Endothelial cell of umbilical vein (primary cell): ENCODE measurements around the gene POU2AF3. TPM values are rescaled to one million over a fixed set of nuclear protein-coding genes. Genes with fewer than 3 reads are reported as not detected.

ENCODE experiments used
- BruUV-seq: library from RNA; stranded (reverse); fragments of 400-500 nt; replicated peaks from 2 replicates; lab custom pipeline; 2021; lab: Mats Ljungman, UMichigan
- CTCF ChIA-PET: fragments of 300-600, 350-600 bp; sonication (Branson Sonifier 250); formaldehyde crosslinking; loops from one replicate; lab custom pipeline; 2021; ENCODE audit warnings: antibody characterized with exemption, inconsistent platforms; lab: Charles Lee
- POLR2A ChIA-PET: fragments of 300-600, 350-600 bp; sonication (Branson Sonifier 250); formaldehyde crosslinking; loops from one replicate; lab custom pipeline; 2021; ENCODE audit warnings: antibody characterized with exemption, inconsistent platforms; lab: Charles Lee
- DNase-seq: peaks from one replicate; pipeline ENCODE4 v3.0.0-alpha.2; 2011; ENCODE audit warnings: low read depth, low spot score
- FAIRE-seq: peaks from 2 replicates; lab custom pipeline; 2011; peaks lifted over from hg19 to GRCh38; lab: Jason Lieb, UNC
- H2AFZ ChIP-seq: 2 replicates; pipeline ENCODE4 v1.6.0; 2012; ENCODE audit warnings: low read depth, low read length, control low read depth, inconsistent platforms
- H3K27ac ChIP-seq: 2 replicates; pipeline ENCODE4 v1.5.1; 2011; ENCODE audit warnings: low read depth, mild to moderate bottlenecking, control low read depth, low read length, moderate library complexity; ENCODE audit not compliant: insufficient read depth
- H3K27me3 ChIP-seq, 2 experiments: 2 replicates each; pipeline versions ENCODE4 v1.6.0 to v1.6.1; 2011; ENCODE audit warnings: low read length in 2 of 2, mixed read lengths in 1 of 2; ENCODE audit not compliant: control insufficient read depth in 2 of 2, insufficient read depth in 2 of 2
- H3K36me3 ChIP-seq, 2 experiments: 2 replicates in 1 of 2; 3 replicates in 1 of 2; pipeline ENCODE4 v1.5.1; 2011; ENCODE audit warnings: low read length in 2 of 2, mild to moderate bottlenecking in 1 of 2, moderate library complexity in 1 of 2; ENCODE audit not compliant: control insufficient read depth in 2 of 2, insufficient read depth in 2 of 2; ENCODE audit errors: extremely low read depth in 1 of 2
- H3K4me1 ChIP-seq: 3 replicates; pipeline ENCODE4 v1.5.1; 2011; ENCODE audit warnings: mild to moderate bottlenecking, low read length; ENCODE audit not compliant: control insufficient read depth, insufficient read depth; ENCODE audit errors: extremely low read depth
- H3K4me2 ChIP-seq: 2 replicates; pipeline ENCODE4 v1.6.1; 2011; ENCODE audit warnings: low read length, control low read depth, mixed read lengths; ENCODE audit not compliant: insufficient read depth
- H3K4me3 ChIP-seq, 3 experiments: fragments of 200-600 bp in 1 of 3; sonication (generic), shearing (Covaris generic) in 1 of 3; replicated peaks in 1 of 3; 2 replicates each; pipeline ENCODE4 v1.5.1; 2011 to 2016; ENCODE audit warnings: control low read depth in 3 of 3, low read length in 3 of 3, mild to moderate bottlenecking in 2 of 3, inconsistent platforms in 1 of 3, low read depth in 1 of 3, moderate library complexity in 1 of 3; ENCODE audit not compliant: insufficient read depth in 1 of 3
- H3K79me2 ChIP-seq: 2 replicates; pipeline ENCODE4 v1.6.0; 2012; ENCODE audit warnings: low read length, inconsistent platforms; ENCODE audit not compliant: control insufficient read depth, insufficient read depth
- H3K9ac ChIP-seq: replicated peaks from 2 replicates; pipeline ENCODE3; 2011; ENCODE audit warnings: low read length, control low read depth; ENCODE audit not compliant: insufficient read depth; ENCODE audit errors: extremely low read depth
- H3K9me1 ChIP-seq: replicated peaks from 3 replicates; pipeline ENCODE4 v1.6.0; 2011; ENCODE audit warnings: mild to moderate bottlenecking, low read length; ENCODE audit not compliant: control insufficient read depth, insufficient read depth; ENCODE audit errors: extremely low read depth
- H3K9me3 ChIP-seq: replicated peaks from 2 replicates; pipeline ENCODE4 v1.5.1; 2012; ENCODE audit warnings: low read length, inconsistent platforms; ENCODE audit not compliant: control insufficient read depth, insufficient read depth
- H4K20me1 ChIP-seq: replicated peaks from 2 replicates; pipeline ENCODE3; 2011; ENCODE audit warnings: mild to moderate bottlenecking, low read length; ENCODE audit not compliant: control insufficient read depth, insufficient read depth; ENCODE audit errors: extremely low read depth
- EZH2 ChIP-seq: IDR thresholded peaks from 2 replicates; pipeline ENCODE4 v1.6.1; 2012; ENCODE audit warnings: borderline replicate concordance, low read depth, mild to moderate bottlenecking, moderate library complexity, low read length, inconsistent platforms; ENCODE audit not compliant: severe bottlenecking
- FOS ChIP-seq: IDR thresholded peaks from 2 replicates; pipeline ENCODE4 v1.6.1; 2011; ENCODE audit warnings: mild to moderate bottlenecking, low read length, moderate library complexity, borderline replicate concordance; ENCODE audit not compliant: insufficient read depth
- GATA2 ChIP-seq: IDR thresholded peaks from 2 replicates; pipeline ENCODE4 v1.7.0; 2011; ENCODE audit warnings: low read depth, mild to moderate bottlenecking, moderate library complexity, mixed read lengths, low read length; ENCODE audit not compliant: insufficient read length, insufficient read depth
- JUN ChIP-seq: IDR thresholded peaks from 2 replicates; pipeline ENCODE4 v1.6.1; 2011; ENCODE audit warnings: borderline replicate concordance, low read depth; ENCODE audit not compliant: insufficient read length, insufficient read depth
- MAX ChIP-seq: IDR thresholded peaks from 2 replicates; pipeline ENCODE4 v1.6.1; 2011; ENCODE audit not compliant: insufficient read depth, insufficient read length
- MYC ChIP-seq: IDR thresholded peaks from one replicate; pipeline ENCODE4 v1.6.1; 2011; ENCODE audit warnings: mild to moderate bottlenecking, low read depth, low read length
- POLR2A ChIP-seq: IDR thresholded peaks from 2 replicates; pipeline ENCODE4 v1.6.1; 2012; ENCODE audit warnings: low read depth, mild to moderate bottlenecking, control low read depth, low read length
- POLR2AphosphoS5 ChIP-seq: IDR thresholded peaks from 2 replicates; pipeline ENCODE4 v1.6.1; 2012; ENCODE audit warnings: low read depth, mild to moderate bottlenecking, control low read depth, low read length, moderate library complexity; ENCODE audit not compliant: insufficient read depth
- dilution Hi-C: fragments of 300-500 bp; cut with MboI; formaldehyde crosslinking; loops from one replicate; pipeline ENCODE4 v1.15.0; 2019; ENCODE audit warnings: low sequenced_read_pairs; ENCODE audit not compliant: extremely low pct_ligation_motif_present
- intact Hi-C: fragments of 100-400 bp; cut with micrococcal nuclease; formaldehyde crosslinking; loops from one replicate; pipeline ENCODE4 v1.10.0; 2022
- polyA plus RNA-seq, 4 experiments: library from polyadenylated mRNA; depleted of rRNA in 3 of 4; stranded (reverse) in 3 of 4; unstranded in 1 of 4; fragments of >200 nt; gene quantifications; 2 replicates each; pipeline versions ENCODE4 v1.2.1 to v1.2.3, GENCODE V29; 2011 to 2012; ENCODE audit warnings: missing spikeins in 1 of 4
- total RNA-seq: library from RNA; stranded (reverse); gene quantifications from 2 replicates; pipeline ENCODE4 v1.2.3, GENCODE V29; 2021
- TF ChIP-seq, protein P1 (sequence below), 2 donors: IDR thresholded peaks; 1 replicate in 1 of 2; 2 replicates in 1 of 2; pipeline ENCODE4 v1.5.1; 2011; ENCODE audit warnings: low read length in 2 of 2, mild to moderate bottlenecking in 2 of 2, moderate library complexity in 2 of 2, control low read depth in 1 of 2, inconsistent platforms in 1 of 2, low read depth in 1 of 2; ENCODE audit not compliant: insufficient read depth in 1 of 2; ENCODE audit errors: extremely low read depth in 1 of 2

Gene POU2AF3
- total and polyA plus RNA-seq, 2 donors (not counting 3 experiments of a cell fraction or from before 2014, with no cell fraction given): not detected

DNA sequence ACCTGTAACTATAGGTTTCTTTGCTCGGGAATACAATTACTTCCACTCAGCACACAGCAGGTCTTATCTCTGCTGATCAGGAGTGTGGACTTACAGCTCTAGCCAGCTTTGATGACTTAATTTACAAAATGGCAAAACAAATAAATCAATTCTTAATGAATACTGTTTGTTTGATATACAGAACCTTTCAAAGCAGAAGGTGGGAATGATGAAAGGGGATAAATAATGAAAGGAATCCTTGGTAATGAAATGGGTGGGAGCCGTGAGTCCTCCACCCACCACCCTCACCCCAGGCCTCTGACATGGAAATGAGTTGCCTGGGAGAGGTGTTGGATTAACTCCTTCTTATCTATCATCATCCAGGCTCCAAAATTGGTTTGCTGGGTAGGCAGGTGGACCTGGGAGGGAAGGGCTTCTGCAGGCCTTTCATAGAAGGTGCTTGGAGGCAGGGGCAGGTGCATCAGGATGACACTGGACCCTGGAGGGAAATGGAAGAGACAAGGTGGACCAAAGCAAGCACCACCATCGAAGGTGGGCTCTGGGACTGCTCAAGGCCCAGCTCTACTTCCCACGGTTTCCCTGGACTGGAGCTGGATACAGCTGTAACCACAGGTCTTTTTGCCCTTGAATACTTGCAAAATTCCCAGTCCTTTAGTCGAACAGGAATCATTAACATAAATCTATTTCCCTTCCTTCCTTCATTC, 57.8 kb downstream of the POU2AF3 start:
- intact Hi-C loops (no loop called here), dilution Hi-C loops (no loop called here)
- FAIRE-seq (no peak), DNase-seq (no peak)
- H3K27me3 ChIP-seq: no peaks in the 10 kb centered on the region
- H3K27ac ChIP-seq: no peak overlapping the region
- ChIA-PET CTCF (no interaction called here), POLR2A (no interaction called here)
- H2AFZ ChIP-seq: no peak overlapping the region
- no peak for TF ChIP-seq JUN
- TF ChIP-seq, protein P1, sequence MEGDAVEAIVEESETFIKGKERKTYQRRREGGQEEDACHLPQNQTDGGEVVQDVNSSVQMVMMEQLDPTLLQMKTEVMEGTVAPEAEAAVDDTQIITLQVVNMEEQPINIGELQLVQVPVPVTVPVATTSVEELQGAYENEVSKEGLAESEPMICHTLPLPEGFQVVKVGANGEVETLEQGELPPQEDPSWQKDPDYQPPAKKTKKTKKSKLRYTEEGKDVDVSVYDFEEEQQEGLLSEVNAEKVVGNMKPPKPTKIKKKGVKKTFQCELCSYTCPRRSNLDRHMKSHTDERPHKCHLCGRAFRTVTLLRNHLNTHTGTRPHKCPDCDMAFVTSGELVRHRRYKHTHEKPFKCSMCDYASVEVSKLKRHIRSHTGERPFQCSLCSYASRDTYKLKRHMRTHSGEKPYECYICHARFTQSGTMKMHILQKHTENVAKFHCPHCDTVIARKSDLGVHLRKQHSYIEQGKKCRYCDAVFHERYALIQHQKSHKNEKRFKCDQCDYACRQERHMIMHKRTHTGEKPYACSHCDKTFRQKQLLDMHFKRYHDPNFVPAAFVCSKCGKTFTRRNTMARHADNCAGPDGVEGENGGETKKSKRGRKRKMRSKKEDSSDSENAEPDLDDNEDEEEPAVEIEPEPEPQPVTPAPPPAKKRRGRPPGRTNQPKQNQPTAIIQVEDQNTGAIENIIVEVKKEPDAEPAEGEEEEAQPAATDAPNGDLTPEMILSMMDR (IDR thresholded peaks at IDR 0.05; ENCODE audit: extremely low read depth in 1 of 2, insufficient read depth in 1 of 2, low read depth in 1 of 2, low read length in 2 of 2): no peak
- no peak for TF ChIP-seq MYC
- TF ChIP-seq GATA2: no peak
- no peak for TF ChIP-seq POLR2AphosphoS5
- TF ChIP-seq POLR2A: no peak
- no peak for TF ChIP-seq EZH2
- TF ChIP-seq FOS: no peak
- no peak for TF ChIP-seq MAX
- no peaks in the 10 kb centered on the region for H3K79me2 ChIP-seq
- H3K9ac ChIP-seq: no peak overlapping the region
- H3K9me1 ChIP-seq: no peaks in the 10 kb centered on the region
- no peaks in the 10 kb centered on the region for H4K20me1 ChIP-seq
- no peak overlapping the region for H3K4me2 ChIP-seq
- no TSS peak for BruUV-seq
- no peaks in the 10 kb centered on the region for H3K9me3 ChIP-seq
- H3K36me3 ChIP-seq: no peaks in the 10 kb centered on the region
- no peak overlapping the region for H3K4me3 ChIP-seq
- H3K4me1 ChIP-seq: no peaks in the 10 kb centered on the region
